GM19395 (cell line): Measurements from ENCODE around the gene RAVER2.
"Not testable (repeated sequence)": the region's sequence is repeated elsewhere in the genome, so short reads cannot be mapped to it uniquely, and the experiment has no call there.

ENCODE experiments used
- ATAC-seq: cut with Tn5 transposase; IDR thresholded peaks from one replicate; pipeline ENCODE4 v1.9.1; 2021; ENCODE audit warnings: mild to moderate bottlenecking, moderate library complexity; ENCODE audit not compliant: unreplicated experiment

RAVER2 gene

DNA sequence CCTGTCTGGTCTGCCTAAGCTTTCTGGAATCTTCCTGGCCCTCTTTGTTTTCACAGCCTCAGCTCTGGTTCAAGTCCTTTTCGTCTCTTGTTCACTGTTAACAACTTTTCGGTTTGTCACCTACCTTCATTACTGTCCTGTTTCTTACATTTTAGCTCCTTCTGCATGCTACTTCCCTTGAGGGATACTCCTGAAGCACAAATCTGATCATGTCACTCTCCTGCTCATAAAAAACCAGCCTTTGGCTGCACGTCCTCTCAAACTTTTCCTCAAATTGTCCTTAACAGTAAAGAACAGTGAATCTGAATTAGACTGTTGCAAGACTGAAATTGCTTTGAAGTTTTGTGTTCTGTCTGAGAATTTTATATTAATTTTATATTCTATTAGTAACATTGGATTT is 3.3 kb downstream of the RAVER2 start:
- no peak for ATAC-seq

DNA sequence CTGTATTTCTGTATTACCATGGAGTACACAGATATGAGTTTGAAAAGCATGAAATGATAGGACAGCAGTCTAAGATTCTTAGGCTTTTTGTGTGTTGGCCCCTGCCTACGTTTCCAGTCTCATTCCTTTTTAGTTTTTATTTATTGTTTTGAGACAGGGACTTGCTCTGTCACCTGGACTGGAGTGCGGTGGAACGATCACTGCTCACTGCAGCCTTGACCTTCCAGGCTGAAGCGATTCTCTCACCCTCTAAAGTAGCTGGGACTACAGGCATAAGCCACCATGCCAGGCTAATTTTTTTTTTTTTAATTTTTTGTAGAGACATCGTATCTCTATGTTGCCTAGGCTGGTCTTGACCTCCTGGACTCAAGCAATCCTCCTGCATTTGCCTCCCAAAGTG is 3.8 kb downstream of the RAVER2 start:
- no peak for ATAC-seq

DNA sequence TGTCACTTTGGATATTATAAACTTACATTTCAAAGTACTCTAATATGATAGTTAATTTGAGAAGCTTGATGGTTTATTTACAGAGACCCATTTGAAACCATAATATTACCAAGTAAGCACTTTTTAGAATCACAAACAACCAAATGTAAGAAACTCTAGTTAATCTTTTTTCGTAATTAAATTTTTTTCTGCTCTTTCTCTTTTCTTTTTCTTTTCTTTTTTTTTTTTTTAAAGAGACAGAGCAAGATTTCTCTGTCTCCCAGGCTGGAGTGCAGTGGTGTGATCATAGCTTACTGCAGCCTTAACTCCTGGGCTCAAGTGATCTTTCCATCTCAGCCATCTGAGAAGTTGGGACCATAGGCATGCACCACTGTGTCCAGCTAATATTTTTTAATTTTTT is 5.2 kb downstream of the RAVER2 start:
- no peak for ATAC-seq

DNA sequence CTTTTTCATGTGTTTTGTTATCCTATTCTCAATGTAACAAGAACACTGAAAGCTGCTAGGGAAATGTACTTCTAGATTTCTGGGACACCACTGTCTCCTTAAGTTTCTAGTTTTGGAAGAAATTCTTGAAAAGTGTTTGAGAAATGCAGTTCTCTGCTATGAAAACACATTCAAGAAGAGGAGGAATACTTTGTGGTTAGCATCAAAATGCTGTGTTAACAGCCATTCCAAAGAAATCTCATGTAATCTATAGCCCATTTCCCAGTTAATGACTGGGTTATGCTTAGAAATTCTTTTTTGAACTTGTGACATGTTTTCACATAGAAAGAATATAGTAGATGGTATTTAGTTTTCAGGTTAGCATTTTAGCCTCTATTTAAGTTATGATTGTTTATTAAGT is 6.0 kb downstream of the RAVER2 start:
- no peak for ATAC-seq

DNA sequence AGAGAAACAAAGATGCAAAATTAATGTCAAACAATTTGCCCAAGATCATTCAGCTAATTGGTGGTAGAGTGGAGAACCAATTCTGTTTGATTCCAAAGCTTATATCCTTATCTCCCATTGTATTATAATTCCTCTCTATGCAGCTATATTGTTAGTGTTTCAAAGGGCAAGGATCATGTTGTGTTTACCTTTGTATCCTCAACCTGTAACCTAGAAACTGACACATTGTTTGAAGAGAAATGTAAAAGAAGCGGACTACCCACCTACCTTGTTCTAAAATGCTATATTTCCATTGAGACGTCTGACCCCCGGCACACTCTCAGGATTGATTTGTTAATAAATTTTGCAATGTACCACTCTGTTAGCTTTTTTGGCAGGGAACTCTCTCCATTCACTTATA is 9.3 kb downstream of the RAVER2 start:
- ATAC-seq: no peak

DNA sequence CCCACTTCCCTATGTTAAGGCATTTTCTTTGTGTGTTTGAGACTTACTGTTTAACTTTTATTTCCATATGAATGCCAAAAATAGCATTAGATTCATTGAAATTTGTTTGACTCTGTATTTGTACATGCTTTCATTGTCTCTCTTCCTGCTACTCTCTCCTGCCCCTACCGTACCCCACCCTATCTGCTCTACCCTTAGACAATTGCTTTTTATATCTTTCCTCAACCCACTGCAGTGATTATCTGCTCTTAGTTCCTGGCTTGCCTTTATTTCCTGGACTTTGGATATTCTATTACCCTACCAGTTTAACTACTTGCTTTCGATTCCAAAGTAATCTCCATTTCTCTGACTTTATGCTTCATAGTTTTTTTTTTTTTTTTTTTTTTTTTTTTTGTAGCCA is 10.5 kb downstream of the RAVER2 start:
- ATAC-seq: no peak

DNA sequence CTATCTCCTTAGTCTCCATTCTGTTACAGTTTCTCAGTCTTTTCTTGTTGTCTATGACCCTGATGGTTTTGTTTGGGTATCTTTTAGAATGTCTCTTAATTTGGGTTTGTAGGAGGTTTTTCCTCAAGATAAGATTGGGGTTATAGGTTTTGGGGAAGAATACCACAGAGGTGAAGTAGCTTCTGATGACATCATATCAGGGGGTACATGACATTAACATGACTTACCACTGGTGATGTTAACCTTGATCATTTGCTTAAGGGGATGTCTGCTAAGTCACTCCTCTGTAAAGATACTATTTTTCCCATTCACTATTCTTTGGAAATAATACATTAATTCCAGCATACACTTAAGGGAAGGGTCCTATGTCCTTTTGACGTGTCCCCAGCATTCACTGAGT is 11.9 kb downstream of the RAVER2 start:
- ATAC-seq: no peak

DNA sequence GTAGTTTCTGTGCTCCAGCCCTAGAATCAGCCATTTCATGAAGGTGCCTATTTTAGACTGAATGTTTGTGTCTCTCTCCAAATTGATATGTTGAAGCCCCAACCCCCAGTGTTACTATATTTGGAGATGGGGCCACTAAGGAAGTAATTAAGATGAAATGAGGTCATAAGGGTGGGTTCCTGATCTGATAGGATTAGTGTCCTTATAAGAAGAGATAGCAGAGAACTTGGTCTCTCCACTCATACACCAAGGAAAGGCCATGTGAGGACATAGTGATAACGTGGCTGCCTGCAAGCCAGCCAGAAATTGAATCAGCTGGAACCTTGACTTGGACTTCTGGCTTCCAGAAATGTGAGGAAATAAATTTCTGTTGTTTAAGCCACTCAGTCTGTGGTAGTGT is 12.3 kb downstream of the RAVER2 start:
- no peak for ATAC-seq

DNA sequence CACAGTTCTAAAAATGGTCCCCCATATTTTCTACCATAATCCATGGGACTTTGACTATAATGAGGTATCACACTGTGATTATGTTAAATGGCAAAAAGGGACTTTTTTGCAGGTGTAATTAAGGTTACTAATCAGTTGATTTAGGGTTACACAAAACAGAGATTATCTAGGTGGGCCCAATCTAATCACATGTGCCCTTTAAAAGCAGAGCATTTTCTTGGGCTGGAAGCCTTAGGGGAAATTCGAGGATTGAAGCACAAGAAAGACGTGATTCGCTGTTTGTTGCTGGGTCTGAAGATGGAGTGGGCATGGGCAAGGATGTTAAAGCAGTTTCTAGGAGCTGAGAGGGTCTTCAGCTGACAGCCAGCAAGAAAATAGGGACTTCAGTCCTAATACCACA is 13.4 kb downstream of the RAVER2 start:
- ATAC-seq: no peak

DNA sequence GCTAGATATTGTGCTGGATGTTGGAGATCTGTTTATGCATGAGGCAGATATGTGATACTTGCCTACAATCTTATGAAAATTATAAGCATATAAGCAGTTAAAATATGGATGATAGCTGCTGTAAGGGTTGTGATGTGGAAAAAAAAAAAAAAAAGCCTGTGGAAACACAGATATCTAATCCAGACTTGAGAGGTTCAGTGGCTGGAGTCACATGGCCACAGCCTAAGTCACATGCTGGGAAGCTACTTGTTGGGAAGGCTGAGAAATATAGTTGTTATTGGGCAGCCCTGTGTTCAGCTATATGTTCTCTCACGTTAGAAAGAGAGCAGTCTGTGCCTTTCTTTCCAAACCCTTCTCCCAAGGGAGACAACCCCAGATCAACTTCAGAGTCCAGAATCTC is 15.1 kb downstream of the RAVER2 start:
- no peak for ATAC-seq

DNA sequence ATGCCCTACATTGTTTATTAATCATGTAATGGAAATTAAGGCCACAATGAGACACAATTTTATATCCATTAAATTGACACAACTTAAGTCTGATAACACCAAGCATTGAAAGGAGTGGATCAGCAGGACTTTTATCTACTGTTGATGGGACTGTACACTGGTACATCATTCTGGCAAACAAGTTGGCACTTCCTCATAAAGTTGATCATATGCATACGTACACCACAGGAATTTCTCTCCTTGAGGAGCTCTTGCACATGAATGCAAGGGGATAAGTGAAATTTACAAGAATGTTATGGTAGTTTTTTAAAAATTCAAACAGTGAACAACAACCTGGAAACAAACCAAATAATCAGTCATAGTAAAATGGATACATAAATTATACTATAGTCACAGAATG is 20.1 kb downstream of the RAVER2 start:
- no peak for ATAC-seq

DNA sequence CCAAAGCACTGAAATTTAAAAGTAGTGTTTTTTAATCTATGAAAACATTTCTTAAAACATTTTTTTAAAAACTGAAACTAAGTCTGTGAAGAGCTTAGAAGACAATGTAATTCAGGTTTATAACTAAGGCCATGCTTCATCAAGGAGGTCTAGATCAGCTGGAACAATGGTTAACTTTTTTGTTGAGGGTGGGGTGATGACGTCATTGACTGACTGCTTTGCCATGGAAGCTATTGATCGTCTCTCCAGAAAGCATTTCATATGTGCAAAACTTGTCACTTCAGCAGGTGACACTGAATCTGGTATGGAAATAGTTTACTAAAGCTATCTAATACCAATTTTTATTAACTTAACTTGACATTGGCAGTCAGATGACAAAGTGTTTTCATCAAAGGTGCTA is 21.0 kb downstream of the RAVER2 start:
- ATAC-seq: no peak

DNA sequence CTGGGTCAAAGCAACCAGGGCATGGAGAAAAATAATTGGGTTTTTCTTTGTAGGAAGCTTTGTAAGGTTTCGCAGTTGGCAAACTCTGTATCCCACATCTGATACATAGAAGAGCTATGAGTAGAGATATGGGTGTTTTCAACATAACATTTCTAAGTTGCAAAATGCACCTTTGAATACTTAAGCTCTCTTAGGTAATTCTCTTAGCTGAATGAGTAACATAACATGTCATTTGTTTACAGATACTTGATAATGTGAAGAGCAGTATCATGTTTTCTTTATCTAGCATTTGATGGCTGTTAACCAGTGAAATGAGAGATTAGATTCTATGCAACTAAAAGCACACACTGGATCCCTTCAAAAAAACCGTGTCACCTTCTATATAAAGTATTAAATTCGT is 21.6 kb downstream of the RAVER2 start:
- ATAC-seq: no peak

DNA sequence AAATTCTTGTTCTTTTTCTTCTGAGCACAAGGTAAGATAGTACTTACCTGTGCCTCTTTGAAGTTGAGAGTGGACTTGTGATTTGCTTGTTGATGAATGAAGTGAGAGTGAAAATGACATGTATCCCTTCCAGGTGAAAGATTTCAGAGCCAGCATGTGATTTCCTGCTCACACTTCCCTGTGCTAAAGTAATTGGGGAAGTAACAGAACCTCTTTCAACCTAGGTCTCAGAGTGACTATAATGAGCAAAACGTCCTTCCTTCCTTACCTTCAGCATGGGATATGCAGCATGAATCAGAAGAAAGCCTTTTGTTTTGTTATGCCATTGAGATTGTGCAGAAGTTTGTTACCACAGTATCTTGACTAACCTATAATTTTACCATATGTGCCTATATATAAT is 24.6 kb downstream of the RAVER2 start:
- no peak for ATAC-seq

DNA sequence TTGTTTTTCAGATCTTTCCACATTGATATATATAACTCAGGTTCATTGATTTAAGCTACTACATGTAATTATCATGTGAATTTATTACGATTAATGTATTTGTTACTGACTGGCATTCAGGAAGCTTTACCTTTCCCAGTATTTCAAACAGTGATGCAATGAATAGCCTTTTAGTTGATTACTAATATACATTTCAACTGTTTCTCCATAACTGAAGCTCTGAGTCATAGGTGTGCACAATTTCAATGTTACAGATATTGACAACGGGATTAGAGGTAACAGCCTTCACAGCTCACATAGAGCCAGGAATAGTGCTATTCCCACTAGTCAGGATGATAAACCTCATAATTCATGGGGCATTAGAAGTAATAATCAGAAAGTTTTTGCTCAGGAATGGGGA is 25.1 kb downstream of the RAVER2 start:
- ATAC-seq: no peak

DNA sequence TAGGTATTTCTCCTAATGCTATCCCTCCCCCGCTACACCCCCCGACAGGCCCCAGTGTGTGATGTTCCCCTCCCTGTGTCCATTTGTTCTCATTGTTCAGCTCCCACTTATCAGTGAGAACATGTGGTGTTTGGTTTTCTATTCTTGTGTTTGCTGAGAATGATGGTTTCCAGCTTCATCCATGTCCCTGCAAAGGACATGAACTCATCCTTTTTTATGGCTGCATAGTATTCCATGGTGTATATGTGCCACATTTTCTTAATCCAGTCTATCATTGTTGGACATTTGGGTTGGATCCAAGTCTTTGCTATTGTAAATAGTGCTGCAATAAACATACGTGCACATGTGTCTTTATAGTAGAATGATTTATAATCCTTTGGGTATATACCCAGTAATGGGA is 28.4 kb downstream of the RAVER2 start:
- ATAC-seq: not testable (repeated sequence)

DNA sequence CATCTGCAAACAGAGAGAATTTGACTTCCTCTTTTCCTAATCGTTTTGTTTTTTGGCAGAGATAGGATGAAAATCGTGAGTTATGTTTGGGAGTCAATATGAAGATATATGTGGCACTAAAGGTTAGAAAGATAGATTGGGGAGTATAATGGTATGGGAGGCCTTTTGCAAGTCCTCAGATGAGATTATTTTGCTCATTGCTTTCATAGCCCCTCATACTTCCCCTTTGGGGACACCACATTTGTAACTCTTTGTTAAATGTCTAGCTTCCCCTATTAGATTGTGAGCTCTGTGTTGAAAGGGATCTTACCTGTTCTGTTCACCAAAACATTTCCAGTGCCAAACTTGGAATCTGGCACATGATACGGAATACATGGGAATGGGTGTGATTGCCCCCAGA is 30.2 kb downstream of the RAVER2 start:
- no peak for ATAC-seq

DNA sequence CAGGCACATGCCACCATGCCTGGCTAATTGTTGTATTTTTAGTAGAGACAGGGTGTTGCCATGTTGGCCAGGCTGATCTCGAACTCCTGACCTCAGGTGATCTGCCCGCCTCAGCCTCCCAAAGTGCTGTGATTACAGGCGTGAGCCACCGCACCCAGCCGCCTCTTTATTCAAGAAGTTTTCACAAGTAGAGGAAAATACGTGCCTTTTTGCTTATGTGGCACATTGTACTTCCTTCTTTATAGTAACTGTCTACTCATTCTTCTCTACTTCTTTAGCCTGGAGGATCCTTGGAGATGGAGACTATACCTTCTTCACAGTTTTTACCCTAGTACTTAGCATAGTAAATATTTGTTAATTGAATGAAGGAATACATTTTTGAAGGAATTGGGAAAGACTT is 37.2 kb downstream of the RAVER2 start:
- ATAC-seq: not testable (repeated sequence)

DNA sequence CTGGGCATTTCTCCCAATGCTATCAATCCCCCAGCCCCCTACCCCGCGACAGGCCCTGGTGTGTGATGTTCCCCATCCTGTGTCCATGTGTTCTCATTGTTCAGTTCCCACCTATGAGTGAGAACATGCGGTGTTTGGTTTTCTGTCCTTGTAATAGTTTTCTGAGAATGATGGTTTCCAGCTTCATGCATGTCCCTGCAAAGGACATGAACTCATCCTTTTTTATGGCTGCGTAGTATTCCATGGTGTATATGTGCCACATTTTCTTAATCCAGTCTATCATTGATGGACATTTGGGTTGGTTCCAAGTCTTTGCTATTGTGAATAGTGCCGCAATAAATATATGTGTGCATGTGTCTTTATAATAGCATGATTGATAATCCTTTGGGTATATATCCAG is 38.0 kb downstream of the RAVER2 start:
- ATAC-seq: not testable (repeated sequence)

DNA sequence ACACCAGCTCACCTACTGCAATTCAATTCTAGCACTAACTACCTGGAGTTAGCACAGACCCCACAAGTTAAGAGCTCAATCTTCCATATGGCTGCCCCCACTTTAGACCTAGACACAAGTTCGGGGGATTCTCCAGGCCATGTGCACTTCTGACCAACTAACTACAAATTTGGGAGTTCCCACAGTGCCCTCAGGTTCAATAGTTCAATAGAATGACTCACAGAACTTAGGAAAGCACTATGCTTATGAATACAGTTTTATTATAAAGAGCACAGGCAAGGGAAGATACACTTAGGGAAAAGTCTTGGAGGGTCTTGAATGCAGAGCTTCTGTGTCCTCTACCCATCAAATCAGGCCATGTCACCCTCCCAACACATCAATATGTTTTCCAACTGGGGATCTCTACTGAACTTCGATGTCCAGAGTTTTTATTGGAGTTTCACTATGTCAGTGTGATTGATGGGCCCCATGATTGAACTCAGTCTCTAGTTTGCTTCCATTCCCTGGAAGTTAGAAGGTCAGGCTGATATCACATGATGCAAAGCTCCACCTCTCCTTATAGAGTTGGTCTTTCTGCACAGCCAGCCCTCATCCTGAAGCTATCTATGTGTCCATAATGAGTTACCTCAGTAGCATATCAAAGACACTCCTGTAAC is 46.1 kb downstream of the RAVER2 start:
- no peak for ATAC-seq

DNA sequence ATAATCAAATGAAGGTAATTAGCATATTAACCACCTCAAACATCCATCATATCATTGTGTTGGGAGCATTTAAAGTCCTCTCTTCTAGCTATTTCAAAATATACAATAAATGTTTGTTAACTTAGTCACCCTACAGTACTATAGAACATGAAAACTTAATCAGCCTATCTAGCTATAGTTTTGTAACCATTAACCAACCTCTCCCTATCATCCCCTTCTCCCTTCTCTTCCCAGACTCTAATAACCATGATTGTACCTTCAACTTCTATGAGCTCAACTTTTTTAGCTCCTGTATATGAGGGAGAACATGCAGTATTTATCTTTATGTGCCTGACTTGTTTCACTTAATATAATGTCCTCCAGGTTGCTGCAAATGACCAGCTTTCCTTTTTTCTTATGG is 54.0 kb downstream of the RAVER2 start:
- no peak for ATAC-seq

DNA sequence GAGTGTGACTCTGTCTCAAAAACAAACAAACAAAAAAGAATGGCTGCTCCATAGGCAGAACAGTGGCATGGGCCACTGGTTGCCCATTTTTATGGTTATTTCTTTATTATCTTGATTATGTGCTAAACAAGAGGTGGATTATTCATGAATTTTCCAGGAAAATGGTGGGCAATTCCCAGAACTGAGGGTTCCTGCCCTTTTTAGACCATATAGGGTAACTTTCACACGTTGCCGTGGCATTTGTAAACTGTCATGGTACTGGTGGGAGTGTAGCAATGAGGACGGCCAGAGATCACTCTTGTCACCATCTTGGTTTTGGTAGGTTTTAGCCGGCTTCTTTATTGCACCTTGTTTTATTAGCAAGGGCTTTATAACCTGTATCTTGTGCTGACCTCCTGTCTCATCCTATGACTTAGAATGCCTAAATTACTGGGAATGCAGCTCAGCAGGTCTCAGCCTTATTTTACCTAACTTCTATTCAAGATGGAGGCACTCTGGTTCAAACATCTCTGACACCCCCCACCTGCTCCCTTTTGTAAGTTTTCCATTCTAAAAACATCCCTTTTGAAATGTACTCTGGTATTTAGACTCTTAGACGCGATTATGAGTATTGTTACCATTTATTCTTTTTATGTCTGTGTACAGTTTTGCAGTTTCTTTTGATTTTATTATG is 57.1 kb downstream of the RAVER2 start:
- no peak for ATAC-seq

DNA sequence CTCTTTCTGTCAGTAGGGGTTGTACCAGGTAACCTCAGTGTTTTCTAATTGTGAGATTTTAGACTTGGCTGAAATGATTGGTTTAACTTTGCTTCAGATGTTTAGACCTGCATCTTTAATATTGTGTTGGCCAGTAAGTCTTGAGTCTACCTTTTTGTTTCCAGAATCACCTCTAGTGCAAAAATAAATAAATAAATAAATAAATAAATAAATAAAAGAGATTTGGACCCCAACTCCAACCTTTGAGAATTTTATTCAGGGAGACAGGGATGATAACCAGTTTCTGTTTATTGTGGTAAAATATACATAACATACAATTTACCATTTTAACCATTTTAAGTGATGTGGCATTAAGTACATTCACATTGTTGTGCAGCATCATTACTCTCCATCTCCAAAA is 64.4 kb downstream of the RAVER2 start:
- ATAC-seq: no peak
